IMR-90 (cell line): ENCODE data around the gene COL23A1.

Source experiments
- BHLHE40 ChIP-seq: fragments of 150-350 bp; IDR thresholded peaks from 2 replicates; pipeline ENCODE4 v1.6.1; 2016; ENCODE audit warnings: mild to moderate bottlenecking, low read depth, low read length
- CEBPB ChIP-seq: IDR thresholded peaks from 2 replicates; pipeline ENCODE4 v1.6.1; 2012; ENCODE audit warnings: low read depth, low read length, improper control_type of control experiment
- CTCF ChIP-seq: conservative IDR thresholded peaks from 2 replicates; pipeline ENCODE4 v1.5.1; 2012; ENCODE audit warnings: mild to moderate bottlenecking, low read depth, low read length, improper control_type of control experiment
- ELK1 ChIP-seq: fragments of 150-350 bp; IDR thresholded peaks from 2 replicates; pipeline ENCODE4 v1.6.1; 2016; ENCODE audit warnings: low read depth, mild to moderate bottlenecking, low read length, moderate library complexity, borderline replicate concordance
- FOS ChIP-seq: fragments of 150-350 bp; IDR thresholded peaks from 2 replicates; pipeline ENCODE4 v1.6.1; 2016; ENCODE audit warnings: low read depth, low read length
- MAFK ChIP-seq: IDR thresholded peaks from 2 replicates; pipeline ENCODE4 v1.6.1; 2012; ENCODE audit warnings: low read depth, low read length, improper control_type of control experiment
- MAZ ChIP-seq: IDR thresholded peaks from 2 replicates; pipeline ENCODE4 v1.6.1; 2012; ENCODE audit warnings: low read depth, mild to moderate bottlenecking, low read length, improper control_type of control experiment, moderate library complexity, borderline replicate concordance
- NFE2L2 ChIP-seq: fragments of 150-350 bp; IDR thresholded peaks from 2 replicates; pipeline ENCODE4 v1.6.1; 2016; ENCODE audit warnings: low read depth, mild to moderate bottlenecking, low read length
- POLR2A ChIP-seq: IDR thresholded peaks from 2 replicates; pipeline ENCODE4 v1.6.1; 2012; ENCODE audit warnings: mild to moderate bottlenecking, low read depth, low read length
- RAD21 ChIP-seq: IDR thresholded peaks from 2 replicates; pipeline ENCODE4 v1.6.1; 2012; ENCODE audit warnings: low read length, improper control_type of control experiment
- RCOR1 ChIP-seq: IDR thresholded peaks from 2 replicates; pipeline ENCODE4 v1.6.1; 2012; ENCODE audit warnings: mild to moderate bottlenecking, low read length, improper control_type of control experiment; ENCODE audit not compliant: insufficient replicate concordance
- RFX5 ChIP-seq: IDR thresholded peaks from 2 replicates; pipeline ENCODE4 v1.8.0; 2012; ENCODE audit warnings: low read depth, mild to moderate bottlenecking, low read length, moderate library complexity
- SMC3 ChIP-seq: fragments of 150-350 bp; IDR thresholded peaks from 2 replicates; pipeline ENCODE4 v1.6.1; 2016; ENCODE audit warnings: low read depth, mild to moderate bottlenecking, antibody characterized with exemption, low read length, moderate library complexity
- USF2 ChIP-seq: fragments of 150-350 bp; IDR thresholded peaks from 2 replicates; pipeline ENCODE4 v1.6.1; 2017; ENCODE audit warnings: mild to moderate bottlenecking, antibody characterized with exemption, low read length, low read depth

- TF ChIP-seq CTCF (no peak), MAZ (no peak), RAD21 (no peak), POLR2A (no peak), MAFK (no peak), BHLHE40 (no peak), USF2 (no peak), ELK1 (no peak), FOS (no peak), RCOR1 (no peak), SMC3 (no peak), RFX5 (no peak), NFE2L2 (no peak), CEBPB (no peak)
Measured at GRCh38 chr5:178213748-178214151, 376.4 kb downstream of the COL23A1 start.
